Loucy (cell line): ENCODE measurements around the gene RECQL5.

ENCODE experiments used
- H2AFZ ChIP-seq: fragments of 200-600 bp; sonication (generic); 2 replicates; pipeline ENCODE4 v1.6.0; 2016; ENCODE audit warnings: antibody characterized with exemption, mild to moderate bottlenecking, low read length, moderate library complexity
- H3F3A ChIP-seq: fragments of 200-600 bp; 2 replicates; pipeline ENCODE4 v1.6.0; 2016; ENCODE audit warnings: antibody characterized with exemption, low read depth, mild to moderate bottlenecking
- H3K27me3 ChIP-seq: fragments of 200-600 bp; sonication (generic); 2 replicates; pipeline ENCODE4 v1.6.1; 2014; ENCODE audit warnings: low read length, mild to moderate bottlenecking; ENCODE audit not compliant: insufficient read depth, poor library complexity, severe bottlenecking
- H3K36me3 ChIP-seq: fragments of 200-600 bp; sonication (generic); 2 replicates; pipeline ENCODE4 v1.6.1; 2016; ENCODE audit warnings: low read length; ENCODE audit not compliant: insufficient read depth
- H3K4me1 ChIP-seq: fragments of 200-600 bp; sonication (generic); 2 replicates; pipeline ENCODE4 v1.5.1; 2014; ENCODE audit warnings: low read length, mild to moderate bottlenecking; ENCODE audit not compliant: insufficient read depth, poor library complexity, severe bottlenecking
- H3K4me2 ChIP-seq: fragments of 200-600 bp; sonication (generic); 2 replicates; pipeline ENCODE4 v1.6.0; 2014; ENCODE audit warnings: antibody characterized with exemption, low read length, low read depth, mild to moderate bottlenecking; ENCODE audit not compliant: poor library complexity, severe bottlenecking
- H3K4me3 ChIP-seq: fragments of 200-600 bp; sonication (generic); 2 replicates; pipeline ENCODE4 v1.5.1; 2014; ENCODE audit warnings: low read length, mild to moderate bottlenecking, mixed read lengths; ENCODE audit not compliant: poor library complexity, severe bottlenecking
- H3K79me2 ChIP-seq: fragments of 200-600 bp; sonication (generic); 2 replicates; pipeline ENCODE4 v1.6.1; 2014; ENCODE audit warnings: low read length; ENCODE audit not compliant: insufficient read depth
- H3K9ac ChIP-seq: fragments of 200-600 bp; sonication (generic); 2 replicates; pipeline ENCODE4 v1.6.0; 2014; ENCODE audit warnings: mild to moderate bottlenecking, low read depth, low read length, moderate library complexity; ENCODE audit not compliant: poor library complexity, severe bottlenecking
- H3K9me2 ChIP-seq: fragments of 200-600 bp; sonication (generic); replicated peaks from 2 replicates; pipeline ENCODE4 v1.6.1; 2016; ENCODE audit warnings: low read depth, low read length, mixed read lengths
- H3K9me3 ChIP-seq: fragments of 200-600 bp; sonication (generic); 2 replicates; pipeline ENCODE4 v1.6.1; 2014; ENCODE audit warnings: mild to moderate bottlenecking, antibody characterized with exemption, low read length, low read depth; ENCODE audit not compliant: insufficient read depth
- H4K20me1 ChIP-seq: fragments of 200-600 bp; sonication (generic); 2 replicates; pipeline ENCODE4 v1.6.0; 2014; ENCODE audit warnings: antibody characterized with exemption, low read length, mild to moderate bottlenecking; ENCODE audit not compliant: insufficient read depth, poor library complexity, severe bottlenecking
- EZH2phosphoT487 ChIP-seq: fragments of 200-600 bp; IDR thresholded peaks from 2 replicates; pipeline ENCODE4 v1.6.1; 2018; ENCODE audit warnings: antibody characterized with exemption, mild to moderate bottlenecking, moderate library complexity, borderline replicate concordance
- TF ChIP-seq, protein P1 (sequence below): fragments of 200-600 bp; sonication (generic); conservative IDR thresholded peaks from 2 replicates; pipeline ENCODE4 v1.5.1; 2014; ENCODE audit warnings: mild to moderate bottlenecking, antibody characterized with exemption, low read length

RECQL5 gene

DNA sequence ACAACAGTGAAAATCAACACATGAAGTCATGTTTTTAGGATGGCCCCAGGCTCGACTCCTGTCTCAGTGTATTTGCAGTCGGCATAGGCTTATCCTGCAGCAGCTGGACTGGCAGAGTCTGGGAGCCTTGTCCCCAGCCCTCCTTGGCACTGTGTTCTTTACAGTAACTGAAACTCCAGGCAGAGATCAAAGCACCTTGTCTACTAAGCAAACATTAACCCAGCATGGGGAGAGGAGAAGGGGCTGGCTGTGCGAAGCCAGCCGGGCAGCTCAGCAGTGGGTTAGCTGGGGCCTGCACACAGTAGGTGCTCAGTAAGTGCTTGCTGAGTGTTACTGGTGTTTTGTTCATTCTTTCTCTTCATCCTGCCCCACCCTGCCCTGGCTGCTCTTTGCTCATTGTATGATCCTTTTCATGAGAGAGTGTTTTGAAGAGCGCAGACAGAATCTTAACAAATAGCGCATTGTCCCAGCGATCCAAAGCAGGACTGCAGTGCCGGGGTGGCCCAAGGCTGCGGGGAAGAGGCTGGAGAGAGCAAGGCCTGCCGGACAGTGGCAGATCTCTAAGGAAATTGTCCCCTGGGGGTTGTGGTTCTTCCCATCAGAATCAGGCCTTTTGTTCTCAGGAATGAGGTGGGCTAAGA lies 30.8 kb upstream of the RECQL5 start:
- peaks cover 4% of the 10 kb centered on the region for H4K20me1 ChIP-seq
- H3K9me2 ChIP-seq, result no peaks in the 10 kb centered on the region
- H3K9ac ChIP-seq, result no peak overlapping the region
- no peaks in the 10 kb centered on the region for H3K27me3 ChIP-seq
- H3K36me3 ChIP-seq, result peaks cover 96% of the 10 kb centered on the region; the same call in 1 of the 2 replicates
- no peaks in the 10 kb centered on the region for H3F3A ChIP-seq
- no peak overlapping the region for H3K4me3 ChIP-seq
- TF ChIP-seq EZH2phosphoT487, result no peak
- TF ChIP-seq, protein P1, sequence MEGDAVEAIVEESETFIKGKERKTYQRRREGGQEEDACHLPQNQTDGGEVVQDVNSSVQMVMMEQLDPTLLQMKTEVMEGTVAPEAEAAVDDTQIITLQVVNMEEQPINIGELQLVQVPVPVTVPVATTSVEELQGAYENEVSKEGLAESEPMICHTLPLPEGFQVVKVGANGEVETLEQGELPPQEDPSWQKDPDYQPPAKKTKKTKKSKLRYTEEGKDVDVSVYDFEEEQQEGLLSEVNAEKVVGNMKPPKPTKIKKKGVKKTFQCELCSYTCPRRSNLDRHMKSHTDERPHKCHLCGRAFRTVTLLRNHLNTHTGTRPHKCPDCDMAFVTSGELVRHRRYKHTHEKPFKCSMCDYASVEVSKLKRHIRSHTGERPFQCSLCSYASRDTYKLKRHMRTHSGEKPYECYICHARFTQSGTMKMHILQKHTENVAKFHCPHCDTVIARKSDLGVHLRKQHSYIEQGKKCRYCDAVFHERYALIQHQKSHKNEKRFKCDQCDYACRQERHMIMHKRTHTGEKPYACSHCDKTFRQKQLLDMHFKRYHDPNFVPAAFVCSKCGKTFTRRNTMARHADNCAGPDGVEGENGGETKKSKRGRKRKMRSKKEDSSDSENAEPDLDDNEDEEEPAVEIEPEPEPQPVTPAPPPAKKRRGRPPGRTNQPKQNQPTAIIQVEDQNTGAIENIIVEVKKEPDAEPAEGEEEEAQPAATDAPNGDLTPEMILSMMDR, result no peak
- no peak overlapping the region for H3K4me2 ChIP-seq
- no peak overlapping the region for H2AFZ ChIP-seq
- H3K4me1 ChIP-seq, result no peaks in the 10 kb centered on the region
- H3K79me2 ChIP-seq, result peaks cover 9% of the 10 kb centered on the region; the same call in 1 of the 2 replicates
- H3K9me3 ChIP-seq, result no peaks in the 10 kb centered on the region

GRCh38 chr17:75695830-75696271 lies 28.9 kb upstream of the RECQL5 start:
- Histone ChIP-seq H3K79me2 (peaks cover 19% of the 10 kb centered on the region; the same call in 1 of the 2 replicates), H3K4me2 (no peak overlapping the region), H3K36me3 (peaks cover 86% of the 10 kb centered on the region; the same call in 1 of the 2 replicates), H4K20me1 (peaks cover 4% of the 10 kb centered on the region), H3K4me1 (peaks cover 17% of the 10 kb centered on the region), H3K9me2 (no peaks in the 10 kb centered on the region), H2AFZ (no peak overlapping the region), H3K9ac (no peak overlapping the region), H3K27me3 (no peaks in the 10 kb centered on the region), H3F3A (peaks cover 5% of the 10 kb centered on the region), H3K4me3 (no peak overlapping the region), H3K9me3 (no peaks in the 10 kb centered on the region)
- TF ChIP-seq, protein P1, result no peak

DNA sequence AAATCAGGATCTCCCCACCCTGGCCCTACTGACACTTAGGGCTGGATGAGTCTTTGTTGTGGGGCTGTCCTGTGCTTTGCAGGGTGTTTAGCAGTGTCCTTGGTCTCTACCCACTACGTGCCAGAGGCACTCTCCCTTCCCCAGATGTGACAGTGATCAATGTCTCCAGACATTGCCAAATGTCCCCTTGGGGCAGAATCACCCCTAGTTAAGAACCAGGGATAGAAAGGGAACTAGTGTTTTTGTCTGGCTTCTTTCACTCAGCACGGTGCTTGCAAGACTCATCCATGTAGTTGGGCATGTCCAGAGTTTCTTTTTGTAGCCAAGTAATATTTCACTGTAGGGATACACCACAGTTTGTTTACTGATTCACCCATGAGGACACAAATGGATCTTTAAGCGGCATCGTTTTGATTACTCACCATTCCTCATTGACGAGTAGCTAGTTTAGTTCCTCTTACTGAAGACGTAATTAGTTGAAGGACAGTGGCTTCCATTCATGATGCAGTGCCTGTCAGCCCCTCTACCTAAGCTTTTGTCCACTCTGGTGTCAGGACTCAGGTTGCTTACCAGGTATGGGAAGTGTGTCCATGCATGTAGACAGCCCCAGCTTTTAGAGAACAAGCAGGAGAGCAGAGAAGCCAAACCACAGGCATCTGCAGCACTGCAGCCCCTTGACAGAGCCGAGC lies 28.3 kb upstream of the RECQL5 start:
- H4K20me1 ChIP-seq, result peaks cover 4% of the 10 kb centered on the region

More for the DNA sequence above, 28.3 kb upstream of the RECQL5 start:
- H3K4me2 ChIP-seq, result no peak overlapping the region
- H3F3A ChIP-seq, result peaks cover 6% of the 10 kb centered on the region
- no peaks in the 10 kb centered on the region for H3K9me3 ChIP-seq
- peaks cover 25% of the 10 kb centered on the region; the same call in 1 of the 2 replicates for H3K79me2 ChIP-seq
- H3K36me3 ChIP-seq, result peaks cover 80% of the 10 kb centered on the region; the same call in 1 of the 2 replicates
- no peaks in the 10 kb centered on the region for H3K9me2 ChIP-seq
- H3K4me3 ChIP-seq, result no peak overlapping the region
- peaks cover 23% of the 10 kb centered on the region for H3K4me1 ChIP-seq
- TF ChIP-seq, protein P1, result no peak
- no peak for TF ChIP-seq EZH2phosphoT487
- no peaks in the 10 kb centered on the region for H3K27me3 ChIP-seq
- H3K9ac ChIP-seq, result no peak overlapping the region
- no peak overlapping the region for H2AFZ ChIP-seq
